Stimulated activated CD4-positive, alpha-beta T cell treated with anti-CD3 and anti-CD28 coated beads, TNF-alpha, amount 100 ng/mL, for 4 hours (primary cell): ENCODE results near the gene TARDBP.
"Not testable (repeated sequence)": the region's sequence is repeated elsewhere in the genome, so short reads cannot be mapped to it uniquely, and the experiment has no call there.

Experiments used
- DNase-seq, 3 experiments: peaks; one replicate each; pipeline ENCODE4 v3.0.0-alpha.2; 2020; ENCODE audit warnings: low read depth in 3 of 3

The TARDBP gene

GRCh38 chr1:11012260-11013159 lies at the start of gene TARDBP:
TSS of gene TARDBP (plus strand) at chr1:11012654. CDS start at chr1:11013728, 1,074 bp downstream.
- DNase-seq = peak; percentile 78 to 86 (median 80)

GRCh38 chr1:10965546-10966226 lies 46.8 kb upstream of the TARDBP start:
- no peak for DNase-seq

- DNase-seq = no peak
Measured at GRCh38 chr1:10967090-10967489, 45.4 kb upstream of the TARDBP start.

- DNase-seq = no peak
Measured at GRCh38 chr1:10968411-10968826, 44.0 kb upstream of the TARDBP start.

GRCh38 chr1:10969267-10969970 lies 43.0 kb upstream of the TARDBP start:
- no peak for DNase-seq

- DNase-seq = no peak
Measured at GRCh38 chr1:10969971-10970332, 42.5 kb upstream of the TARDBP start.

- DNase-seq = no peak
Measured at GRCh38 chr1:10973552-10973951, 38.9 kb upstream of the TARDBP start.

- DNase-seq = no peak
Measured at GRCh38 chr1:10973956-10974881, 38.2 kb upstream of the TARDBP start.

GRCh38 chr1:10975567-10976326 lies 36.7 kb upstream of the TARDBP start:
- DNase-seq = no peak

GRCh38 chr1:10978719-10979118 lies 33.7 kb upstream of the TARDBP start:
- DNase-seq = no peak

GRCh38 chr1:10979483-10979920 lies 33.0 kb upstream of the TARDBP start:
- DNase-seq = no peak

GRCh38 chr1:10980094-10980577 lies 32.3 kb upstream of the TARDBP start:
- no peak for DNase-seq

GRCh38 chr1:10980841-10981727 lies 31.4 kb upstream of the TARDBP start:
- no peak for DNase-seq

- DNase-seq = no peak
Measured at GRCh38 chr1:10986525-10986890, 25.9 kb upstream of the TARDBP start.

- no peak for DNase-seq
Measured at GRCh38 chr1:10987840-10988417, 24.5 kb upstream of the TARDBP start.

GRCh38 chr1:10989095-10989494 lies 23.4 kb upstream of the TARDBP start:
- no peak for DNase-seq

- DNase-seq = not testable (repeated sequence)
Measured at GRCh38 chr1:10989920-10990516, 22.4 kb upstream of the TARDBP start.

GRCh38 chr1:10990828-10991227 lies 21.6 kb upstream of the TARDBP start:
- no peak for DNase-seq

- DNase-seq = not testable (repeated sequence)
Measured at GRCh38 chr1:10992004-10992403, 20.4 kb upstream of the TARDBP start.
